ENCODE data around the gene ASTN2. TPM values are rescaled to one million over a fixed set of nuclear protein-coding genes. Genes with fewer than 3 reads are reported as not detected.
"Not testable (repeated sequence)": the region's sequence is repeated elsewhere in the genome, so short reads cannot be mapped to it uniquely, and the experiment has no call there.

The ASTN2 gene
- total RNA-seq, 1 experiment from 2014 or later: 4.8 TPM

- H3K27me3 ChIP-seq (ENCODE audit: insufficient read depth, low read length); H3K4me2 ChIP-seq (ENCODE audit: low read length); DNase-seq (ENCODE audit: low read depth, low spot score); CTCF ChIA-PET; H3K9me2 ChIP-seq (ENCODE audit: insufficient read depth); RAD21 ChIA-PET (ENCODE audit: low non-redundant PET in 1 of 2, low total read pairs in 2 of 2, uncharacterized antibody in 2 of 2, unreplicated experiment in 2 of 2); POLR2A ChIA-PET; intact Hi-C loops (cut with micrococcal nuclease); H3K9me3 ChIP-seq (ENCODE audit: control insufficient read depth in 1 of 2, insufficient read depth in 1 of 2, low read depth in 1 of 2, low read length in 2 of 2); H2AFZ ChIP-seq (ENCODE audit: low read depth, low read length, poor library complexity, severe bottlenecking); H3K27ac ChIP-seq (ENCODE audit: low read depth, low read length); H3K4me3 ChIP-seq (replicated peaks in 1 of 2; ENCODE audit: low read depth in 1 of 2, low read length in 2 of 2); BruUV-seq (replicated peaks); H4K20me1 ChIP-seq (ENCODE audit: insufficient read depth); H3K9ac ChIP-seq (ENCODE audit: low read length); ATAC-seq; H3K36me3 ChIP-seq (ENCODE audit: control insufficient read depth in 1 of 2, insufficient read depth in 2 of 2, low read length in 2 of 2): not testable (repeated sequence)
- H3K4me1 ChIP-seq (ENCODE audit: control insufficient read depth in 1 of 2, insufficient read depth in 2 of 2, low read length in 2 of 2): peaks cover 0 to 20% of the 10 kb centered on the region in 2 experiments; a peak in 2 of 4 replicates
- H3K79me2 ChIP-seq (ENCODE audit: insufficient read depth, low read length): peaks cover 82% of the 10 kb centered on the region
These were observed 724.1 kb downstream of the ASTN2 start for GRCh38 chr9:116690805-116691204.

- 0 out of 2 replicates have a peak, but pooled peaks cover 4% of the 10 kb centered on the region for H4K20me1 ChIP-seq (ENCODE audit: insufficient read depth)
- H3K27me3 ChIP-seq (ENCODE audit: insufficient read depth, low read length): no peaks in the 10 kb centered on the region
- intact Hi-C loops (cut with micrococcal nuclease): no loop called here
- DNase-seq (ENCODE audit: low read depth, low spot score): no peak
- no peak for ATAC-seq
- no peaks in the 10 kb centered on the region for H3K36me3 ChIP-seq (ENCODE audit: control insufficient read depth in 1 of 2, insufficient read depth in 2 of 2, low read length in 2 of 2)
- no peaks in the 10 kb centered on the region for H3K9me2 ChIP-seq (ENCODE audit: insufficient read depth)
- H3K4me2 ChIP-seq (ENCODE audit: low read length): no peak overlapping the region
- TF ChIP-seq EGR1 (IDR thresholded peaks at IDR 0.05; ENCODE audit: low read depth) (no peak), ZFX (IDR thresholded peaks at IDR 0.05) (no peak), YY1 (IDR thresholded peaks at IDR 0.05; ENCODE audit: extremely low read depth, insufficient replicate concordance, low read depth, low read length) (no peak), FOSL1 (IDR thresholded peaks at IDR 0.05; ENCODE audit: low read depth) (no peak), ATF3 (IDR thresholded peaks at IDR 0.05) (no peak), SRF (IDR thresholded peaks at IDR 0.05; ENCODE audit: low read depth) (no peak), JUND (IDR thresholded peaks at IDR 0.05) (no peak), ZNF274 (IDR thresholded peaks at IDR 0.05; ENCODE audit: low read depth, low read length) (no peak), EZH2 (IDR thresholded peaks at IDR 0.05) (no peak), POLR2AphosphoS5 (IDR thresholded peaks at IDR 0.05; ENCODE audit: low read depth, low read length) (no peak), REST (IDR thresholded peaks at IDR 0.05; ENCODE audit: low read depth) (no peak), CBX3 (IDR thresholded peaks at IDR 0.05; ENCODE audit: low read depth) (no peak)
- TF ChIP-seq, protein P1, sequence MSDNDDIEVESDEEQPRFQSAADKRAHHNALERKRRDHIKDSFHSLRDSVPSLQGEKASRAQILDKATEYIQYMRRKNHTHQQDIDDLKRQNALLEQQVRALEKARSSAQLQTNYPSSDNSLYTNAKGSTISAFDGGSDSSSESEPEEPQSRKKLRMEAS (IDR thresholded peaks at IDR 0.05): no peak
- peaks cover 70% of the 10 kb centered on the region for H3K79me2 ChIP-seq (ENCODE audit: insufficient read depth, low read length)
- H3K9me3 ChIP-seq (ENCODE audit: control insufficient read depth in 1 of 2, insufficient read depth in 1 of 2, low read depth in 1 of 2, low read length in 2 of 2): no peaks in the 10 kb centered on the region
- BruUV-seq (replicated peaks): no TSS peak
- no peak overlapping the region for H3K9ac ChIP-seq (ENCODE audit: low read length)
- CTCF ChIA-PET: no interaction called here
- H3K4me1 ChIP-seq (ENCODE audit: control insufficient read depth in 1 of 2, insufficient read depth in 2 of 2, low read length in 2 of 2): peaks cover 0 to 20% of the 10 kb centered on the region in 2 experiments; a peak in 2 of 4 replicates
- no peak overlapping the region for H3K27ac ChIP-seq (ENCODE audit: low read depth, low read length)
- RAD21 ChIA-PET (ENCODE audit: low non-redundant PET in 1 of 2, low total read pairs in 2 of 2, uncharacterized antibody in 2 of 2, unreplicated experiment in 2 of 2): no interaction called here
- H3K4me3 ChIP-seq (replicated peaks in 1 of 2; ENCODE audit: low read depth in 1 of 2, low read length in 2 of 2): no peak overlapping the region
- H2AFZ ChIP-seq (ENCODE audit: low read depth, low read length, poor library complexity, severe bottlenecking): no peak overlapping the region
- POLR2A ChIA-PET: interaction anchor here (0.7 kb wide), 1 partner anchor 423 kb away, joined by 4 read pairs; no protein-coding TSS in a partner anchor
These were observed 725.3 kb downstream of the ASTN2 start for GRCh38 chr9:116689486-116690032.
